Measurements from ENCODE around the gene FOXO4.

- TF ChIP-seq POLR2A (IDR thresholded peaks at IDR 0.05): no peak
- no peak for TF ChIP-seq CTCF (IDR thresholded peaks at IDR 0.05)
Observed at GRCh38 chrX:71148278-71148663, 52.6 kb downstream of the FOXO4 start.
